Stimulated activated CD8-positive, alpha-beta memory T cell treated with anti-CD3 and anti-CD28 coated beads, Interleukin-4, amount 100 ng/mL, for 1 hour (primary cell): ENCODE measurements around the gene C10orf62.
"Not testable (repeated sequence)": the region's sequence is repeated elsewhere in the genome, so short reads cannot be mapped to it uniquely, and the experiment has no call there.

Source experiments
- DNase-seq, 2 donors: peaks; one replicate each; pipeline ENCODE4 v3.0.0-alpha.2; 2020; ENCODE audit warnings: low read depth in 2 of 2, low spot score in 1 of 2

C10orf62 gene

GRCh38 chr10:97589479-97589878, at the start of gene C10orf62:
Gene C10orf62 (plus strand): TSS chr10:97589721. CDS start chr10:97589898, 177 bp downstream.
- no peak for DNase-seq

GRCh38 chr10:97540669-97541500, 48.6 kb upstream of the C10orf62 start:
- no peak for DNase-seq

GRCh38 chr10:97542169-97543024, 47.1 kb upstream of the C10orf62 start:
- DNase-seq = no peak

- no peak for DNase-seq
Measured at GRCh38 chr10:97543025-97543546, 46.4 kb upstream of the C10orf62 start.

GRCh38 chr10:97546456-97547270, 42.9 kb upstream of the C10orf62 start:
- DNase-seq = no peak

GRCh38 chr10:97547271-97547600, 42.3 kb upstream of the C10orf62 start:
- no peak for DNase-seq

GRCh38 chr10:97547962-97548361, 41.6 kb upstream of the C10orf62 start:
- DNase-seq = no peak

- no peak for DNase-seq
Measured at GRCh38 chr10:97548828-97549455, 40.6 kb upstream of the C10orf62 start.

GRCh38 chr10:97549587-97550322, 39.8 kb upstream of the C10orf62 start:
- DNase-seq = no peak

- DNase-seq = no peak
Measured at GRCh38 chr10:97550336-97551149, 39.0 kb upstream of the C10orf62 start.

- DNase-seq = no peak
Measured at GRCh38 chr10:97551271-97551670, 38.2 kb upstream of the C10orf62 start.

GRCh38 chr10:97553575-97554031, 35.9 kb upstream of the C10orf62 start:
- DNase-seq = peak; percentile 25 to 35

GRCh38 chr10:97554336-97554735, 35.2 kb upstream of the C10orf62 start:
- DNase-seq = not testable (repeated sequence)

- DNase-seq = not testable (repeated sequence)
Measured at GRCh38 chr10:97555541-97555940, 34.0 kb upstream of the C10orf62 start.

GRCh38 chr10:97560731-97561381, 28.7 kb upstream of the C10orf62 start:
- not testable (repeated sequence) for DNase-seq

GRCh38 chr10:97561386-97562077, 28.0 kb upstream of the C10orf62 start:
- DNase-seq = not testable (repeated sequence)

- DNase-seq = not testable (repeated sequence)
Measured at GRCh38 chr10:97562329-97562728, 27.2 kb upstream of the C10orf62 start.

GRCh38 chr10:97563337-97563736, 26.2 kb upstream of the C10orf62 start:
- no peak for DNase-seq
